NCI-H2107 (cell line): ENCODE measurements around the gene POLR1B.
A peak's percentile ranks its signal among the peaks of the same experiment; 100 is the strongest.
"Not testable (repeated sequence)": the region's sequence is repeated elsewhere in the genome, so short reads cannot be mapped to it uniquely, and the experiment has no call there.

Experiments used
- DNase-seq: peaks from one replicate; lab custom pipeline; 2025; lab: John Stamatoyannopoulos, UW

POLR1B gene

DNA sequence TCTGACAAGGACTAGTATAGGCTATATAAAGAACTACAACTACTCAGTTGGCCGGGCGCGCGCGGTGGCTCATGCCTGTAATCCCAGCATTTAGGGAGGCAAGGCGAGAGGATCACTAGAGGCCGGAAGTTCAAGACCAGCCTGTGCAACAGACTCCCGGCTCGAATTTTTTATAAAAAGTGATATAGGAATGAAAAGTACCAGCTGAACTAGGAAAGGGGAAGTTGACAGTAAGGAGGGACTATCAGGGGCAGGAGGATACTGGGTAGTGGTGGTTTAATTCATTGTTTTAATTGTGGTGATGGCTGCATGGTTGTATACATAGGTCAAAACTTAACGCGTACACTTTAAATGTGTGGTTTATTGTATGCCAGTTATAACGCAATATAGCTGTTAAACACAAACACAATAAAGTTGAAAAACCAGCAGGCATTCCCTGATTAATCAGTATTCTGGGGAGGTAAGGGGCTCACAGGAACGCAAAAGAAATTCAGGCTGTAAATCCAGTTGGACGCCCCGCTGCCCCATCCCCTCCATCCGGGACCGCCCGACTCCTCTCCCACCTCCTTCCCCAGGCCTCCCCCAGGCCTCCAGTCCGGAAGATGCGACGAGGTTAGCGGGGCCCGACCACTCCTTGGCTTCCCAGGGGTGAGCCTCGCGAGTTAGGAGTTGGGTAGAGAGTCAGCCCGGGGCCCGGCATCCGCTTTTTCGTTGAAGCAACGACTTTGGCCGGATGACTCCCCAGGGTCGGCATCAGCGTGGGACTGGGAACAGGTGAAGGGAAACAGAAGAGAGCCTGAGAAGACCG is 746 bp upstream of the POLR1B start:
- peak; percentile 22 for DNase-seq

DNA sequence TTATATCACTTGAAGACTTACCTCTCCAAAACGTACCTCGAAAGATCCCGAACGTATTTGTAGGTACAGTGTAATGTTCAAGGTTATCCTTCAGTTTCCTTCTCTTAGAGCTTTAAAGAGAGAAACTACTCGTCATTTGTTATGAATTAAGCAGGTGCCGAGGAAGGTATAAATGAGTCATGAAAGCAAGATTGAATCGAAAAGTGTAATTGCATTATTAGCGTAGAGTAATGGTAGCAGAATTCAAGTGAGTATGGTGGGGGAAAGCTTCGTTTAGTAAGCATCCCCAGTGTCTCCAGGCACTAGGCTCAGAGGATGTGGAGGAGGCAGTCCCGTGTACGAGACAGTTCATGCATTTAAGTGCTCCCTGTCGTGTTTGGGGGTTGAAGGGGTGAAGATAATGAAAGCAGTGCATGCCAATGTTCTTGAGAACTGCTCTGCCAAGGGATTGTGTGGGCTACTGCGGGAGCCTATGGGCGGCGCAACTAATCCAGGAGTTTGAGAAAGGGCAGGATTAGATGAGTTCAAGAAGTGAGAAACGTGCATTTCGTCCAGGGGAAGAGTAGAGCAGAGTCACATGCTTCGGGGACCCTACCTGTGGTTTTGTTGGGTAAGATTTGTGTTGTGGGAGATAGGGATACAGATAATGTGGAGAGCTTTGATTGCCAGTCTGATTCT is 858 bp downstream of the POLR1B start:
- no peak for DNase-seq

GRCh38 chr2:112547333-112547732 is 5.1 kb downstream of the POLR1B start:
- peak; percentile 6 for DNase-seq

- no peak for DNase-seq
Observed at GRCh38 chr2:112548980-112549379, 6.7 kb downstream of the POLR1B start.

DNA sequence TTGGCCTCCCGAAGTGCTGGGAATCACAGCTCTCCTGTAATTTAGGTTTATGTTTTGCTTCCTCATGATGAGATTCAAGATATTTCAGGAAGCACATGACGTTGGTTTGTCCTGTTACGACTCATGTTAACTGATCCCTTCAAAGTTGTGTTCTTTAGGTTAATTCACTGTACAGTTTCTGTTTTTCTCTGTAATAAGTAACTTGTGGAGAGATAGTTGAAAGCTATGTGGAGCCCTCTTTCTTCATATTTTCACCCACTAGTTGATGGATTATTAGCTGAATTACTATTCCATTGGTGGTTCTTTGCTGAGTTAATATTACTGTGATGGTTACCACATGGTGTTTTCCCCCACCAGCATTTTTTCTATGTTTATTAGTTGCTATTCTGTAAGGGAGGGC is 23.8 kb downstream of the POLR1B start:
- DNase-seq = no peak

GRCh38 chr2:112566508-112566907 is 24.2 kb downstream of the POLR1B start:
- not testable (repeated sequence) for DNase-seq

GRCh38 chr2:112572005-112572404 is 29.7 kb downstream of the POLR1B start:
- DNase-seq = no peak

DNA sequence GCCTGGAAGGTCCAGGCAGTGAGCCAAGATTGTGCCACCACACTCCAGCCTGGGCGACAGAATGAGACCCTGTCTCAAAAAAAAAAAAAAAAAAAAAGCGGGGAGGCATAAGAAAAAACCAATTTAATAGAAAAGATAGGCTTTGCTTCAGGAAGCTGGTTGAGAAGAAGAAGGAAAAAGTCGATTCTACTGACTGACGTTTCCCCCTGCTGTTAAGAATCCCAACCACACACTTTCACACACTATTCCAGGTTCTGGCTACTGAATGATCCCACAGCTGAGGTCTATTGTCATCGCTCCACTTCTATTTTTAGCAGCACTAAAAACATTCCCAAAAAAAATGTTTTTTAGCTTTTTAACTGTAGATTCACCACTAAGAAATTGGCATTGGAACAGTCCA is 35.5 kb downstream of the POLR1B start:
- DNase-seq = no peak

GRCh38 chr2:112579241-112579640 is 37.0 kb downstream of the POLR1B start:
- DNase-seq = no peak

GRCh38 chr2:112580084-112580483 is 37.8 kb downstream of the POLR1B start:
- DNase-seq = no peak

DNA sequence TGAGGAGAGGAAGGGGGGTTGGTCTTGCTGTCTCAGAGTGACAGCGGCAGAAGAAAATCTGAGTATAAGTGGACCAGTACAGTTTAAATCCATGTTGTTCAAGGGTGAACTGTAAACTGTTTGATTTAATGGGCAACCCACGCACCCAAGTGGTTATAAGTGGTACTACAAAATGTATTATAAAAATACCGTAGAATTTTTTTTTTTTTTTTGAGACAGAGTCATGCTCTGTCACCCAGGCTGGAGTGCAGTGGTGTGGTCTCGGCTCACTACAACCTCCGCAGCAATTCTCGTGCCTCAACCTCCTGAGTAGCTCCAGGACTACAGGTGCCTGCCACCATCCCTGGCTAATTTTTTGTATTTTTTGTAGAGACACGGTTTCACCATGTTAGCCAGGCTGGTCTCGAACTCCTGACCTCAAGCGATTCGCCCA is 40.1 kb downstream of the POLR1B start:
- DNase-seq = peak; percentile 19

GRCh38 chr2:112583497-112584133 is 41.4 kb downstream of the POLR1B start:
- DNase-seq = no peak

DNA sequence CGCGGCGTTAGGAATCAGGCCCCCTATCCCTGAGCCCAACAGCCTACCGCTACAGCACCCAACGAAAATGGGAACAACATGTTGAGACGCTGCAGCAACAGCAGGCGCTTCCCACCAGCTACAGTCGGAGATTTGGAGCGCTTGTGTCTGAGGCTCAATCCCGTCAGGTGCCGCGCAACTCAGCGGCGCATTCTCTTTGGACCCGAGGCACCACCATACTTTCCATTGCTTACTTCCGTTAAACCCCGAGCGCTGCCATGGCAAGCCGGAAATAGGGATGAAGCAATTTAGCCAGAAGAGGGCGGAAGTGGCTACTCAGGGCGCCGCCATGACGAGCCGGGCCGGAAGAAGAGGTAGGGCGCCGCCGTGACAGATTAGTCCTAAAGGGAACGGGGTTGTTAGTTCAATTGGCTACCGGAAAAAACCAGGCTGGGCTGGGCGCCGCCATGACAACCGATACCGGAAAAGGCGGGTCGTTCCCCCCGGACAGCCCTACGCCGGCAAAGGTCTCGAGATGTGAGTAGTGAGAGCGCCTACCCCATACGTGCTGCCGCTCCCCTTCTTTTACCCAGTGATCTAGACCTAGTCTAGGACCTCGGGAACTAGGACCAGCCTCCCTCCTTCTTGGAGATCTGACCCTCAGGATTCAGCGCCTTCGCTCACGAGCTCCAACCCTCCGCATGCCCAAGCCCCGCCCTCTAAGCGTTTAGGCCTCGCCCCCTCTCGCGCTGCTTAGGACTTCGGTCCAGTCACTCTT is 42.0 kb downstream of the POLR1B start, which contains the start of gene CHCHD5:
Gene CHCHD5 (plus strand): TSS at position 476 of the 757 bp plus-strand sequence. CDS start 39 bp downstream, at position 515.
- peak; percentile 88 for DNase-seq

DNA sequence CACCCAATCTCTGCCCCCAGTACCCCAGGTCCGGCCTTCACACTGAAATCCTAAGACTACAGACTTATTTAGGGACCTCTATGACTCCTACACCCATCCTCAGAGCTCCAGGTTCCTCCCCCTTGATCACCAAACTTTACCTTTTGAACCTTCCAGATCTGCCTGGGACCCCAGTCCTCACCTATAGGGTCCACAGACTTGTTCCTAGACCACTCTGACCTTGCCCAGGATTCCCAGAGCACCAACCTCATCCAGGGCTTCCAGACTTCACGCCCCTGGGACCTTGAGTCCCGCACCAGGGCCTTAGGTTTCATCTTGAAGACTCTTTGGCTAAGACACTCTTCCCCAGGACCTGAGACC is 42.6 kb downstream of the POLR1B start:
- DNase-seq = no peak

- DNase-seq = no peak
Observed at GRCh38 chr2:112585400-112585799, 43.1 kb downstream of the POLR1B start.

- DNase-seq = no peak
Observed at GRCh38 chr2:112585873-112586464, 43.7 kb downstream of the POLR1B start.

DNA sequence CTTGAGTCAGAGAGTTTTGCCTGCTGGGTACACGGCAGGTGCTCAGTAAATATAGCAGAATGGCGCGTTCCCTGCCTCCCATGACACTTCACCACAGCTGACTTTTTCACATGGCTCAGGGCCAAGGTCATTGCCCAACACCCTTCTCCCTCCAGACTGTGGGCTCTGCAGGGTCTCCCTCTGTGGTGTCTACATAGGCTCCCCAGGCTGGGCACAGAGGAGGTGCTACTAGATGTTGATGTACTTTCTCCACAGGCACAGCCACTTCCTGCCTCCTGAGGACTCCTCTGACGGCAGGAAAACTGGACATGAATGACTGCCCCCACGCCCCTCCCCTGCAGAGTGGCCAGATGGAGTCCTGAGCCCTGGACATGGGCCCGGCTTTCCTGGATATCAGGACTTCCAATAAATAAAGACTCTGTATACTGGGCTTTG is 46.4 kb downstream of the POLR1B start:
- no peak for DNase-seq

- no peak for DNase-seq
Observed at GRCh38 chr2:112591413-112591812, 49.1 kb downstream of the POLR1B start.

- DNase-seq = no peak
Observed at GRCh38 chr2:112593736-112594135, 51.5 kb downstream of the POLR1B start.

GRCh38 chr2:112597537-112598322 is 55.5 kb downstream of the POLR1B start:
- DNase-seq = no peak

GRCh38 chr2:112600634-112601033 is 58.4 kb downstream of the POLR1B start:
- DNase-seq = no peak
